Activated T-cell treated with anti-CD3 and anti-CD28 coated beads, Interleukin-2, amount 50 U/mL, for 4 hours (primary cell): ENCODE results near the gene GNAI2. TPM values are rescaled to one million over a fixed set of nuclear protein-coding genes. Genes with fewer than 3 reads are reported as not detected.
"Not testable (repeated sequence)": the region's sequence is repeated elsewhere in the genome, so short reads cannot be mapped to it uniquely, and the experiment has no call there.

Experiments used
- ATAC-seq, 2 donors: fragments of 200-7000 bp; cut with Tn5 transposase; one replicate each; pipeline ENCODE4 v1.10.0; 2021
- DNase-seq: peaks from one replicate; pipeline ENCODE4 v3.0.0-alpha.2; 2020
- H3K27me3 Mint-ChIP-seq: one replicate; pipeline ENCODE4 v1.8.0; 2021; ENCODE audit warnings: low read depth, mixed read lengths
- H3K36me3 Mint-ChIP-seq: one replicate; pipeline ENCODE4 v1.8.0; 2022; ENCODE audit warnings: mixed read lengths; ENCODE audit not compliant: insufficient read depth
- H3K4me1 Mint-ChIP-seq: one replicate; pipeline ENCODE4 v1.8.0; 2021; ENCODE audit warnings: low read depth, mixed read lengths
- H3K4me3 Mint-ChIP-seq: one replicate; pipeline ENCODE4 v1.8.0; 2021; ENCODE audit warnings: mild to moderate bottlenecking, moderate library complexity, mixed read lengths
- H3K9me3 Mint-ChIP-seq: one replicate; pipeline ENCODE4 v1.8.0; 2021; ENCODE audit warnings: mixed read lengths
- total RNA-seq, 3 donors: library from RNA; stranded (reverse); gene quantifications; one replicate each; pipeline ENCODE4 v1.2.1, GENCODE V29; 2021

GNAI2 gene
- total RNA-seq, 3 donors from 2014 or later = 160 to 175 (median 172) TPM

DNA sequence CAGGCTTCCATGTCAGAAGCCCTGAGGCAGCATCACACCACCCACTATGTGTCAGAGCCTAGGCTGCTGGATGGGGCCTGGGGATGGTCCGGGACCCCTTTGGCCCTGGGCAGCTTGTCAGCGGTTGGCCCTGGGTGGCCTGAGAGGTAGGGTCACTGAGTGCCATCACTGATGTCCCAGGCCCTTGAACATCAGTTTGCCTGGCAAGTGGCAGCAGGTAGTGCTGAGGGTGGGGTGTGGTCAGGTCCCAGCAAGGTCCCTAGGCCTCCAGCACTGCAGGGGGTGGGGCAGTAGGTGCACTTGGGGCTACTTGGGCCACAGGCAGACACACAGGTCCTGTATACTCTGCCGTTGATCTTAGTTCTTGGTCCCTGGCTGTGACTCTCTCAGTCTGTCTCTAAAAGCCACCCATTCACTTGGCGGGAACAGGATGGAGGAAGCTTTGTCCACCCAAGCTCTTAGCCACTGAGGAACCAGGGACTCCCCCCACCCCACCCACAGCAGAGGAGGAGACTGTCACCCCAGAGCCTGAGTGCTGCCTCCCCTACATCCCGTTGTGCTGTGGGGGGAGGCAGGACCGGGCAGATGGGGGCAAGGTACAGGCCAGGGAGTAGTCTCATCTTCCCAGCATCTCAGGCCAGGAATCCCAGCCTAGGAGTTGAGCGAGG, 5.8 kb downstream of the GNAI2 start:
- Mint-ChIP-seq H3K27me3 (no peaks in the 10 kb centered on the region), H3K4me1 (peaks cover 80% of the 10 kb centered on the region), H3K36me3 (no peaks in the 10 kb centered on the region), H3K4me3 (peak overlapping the region; percentile 7), H3K9me3 (no peaks in the 10 kb centered on the region)
- DNase-seq (no peak), ATAC-seq (no peak)

GRCh38 chr3:50242381-50242770, 6.4 kb downstream of the GNAI2 start:
- Mint-ChIP-seq H3K4me3 (peak overlapping the region; percentile 71), H3K27me3 (no peaks in the 10 kb centered on the region), H3K36me3 (no peaks in the 10 kb centered on the region), H3K4me1 (peaks cover 85% of the 10 kb centered on the region), H3K9me3 (no peaks in the 10 kb centered on the region)
- DNase-seq (no peak), ATAC-seq (no peak)

- Mint-ChIP-seq H3K4me1 (peaks cover 86% of the 10 kb centered on the region), H3K9me3 (no peaks in the 10 kb centered on the region), H3K4me3 (peak overlapping the region; percentile 71), H3K36me3 (no peaks in the 10 kb centered on the region), H3K27me3 (no peaks in the 10 kb centered on the region)
- DNase-seq (peak; percentile 32), ATAC-seq (peak in 1 of 2 donors; percentile 6)
These were observed 7.0 kb downstream of the GNAI2 start for GRCh38 chr3:50242851-50243542.

GRCh38 chr3:50243543-50243895, 7.5 kb downstream of the GNAI2 start:
- H3K4me1 Mint-ChIP-seq = peaks cover 85% of the 10 kb centered on the region
- H3K4me3 Mint-ChIP-seq = peak overlapping the region; percentile 9
- H3K9me3 Mint-ChIP-seq = no peaks in the 10 kb centered on the region
- DNase-seq = no peak
- no peak for ATAC-seq
- no peaks in the 10 kb centered on the region for H3K27me3 Mint-ChIP-seq
- H3K36me3 Mint-ChIP-seq = peaks cover 2% of the 10 kb centered on the region

DNA sequence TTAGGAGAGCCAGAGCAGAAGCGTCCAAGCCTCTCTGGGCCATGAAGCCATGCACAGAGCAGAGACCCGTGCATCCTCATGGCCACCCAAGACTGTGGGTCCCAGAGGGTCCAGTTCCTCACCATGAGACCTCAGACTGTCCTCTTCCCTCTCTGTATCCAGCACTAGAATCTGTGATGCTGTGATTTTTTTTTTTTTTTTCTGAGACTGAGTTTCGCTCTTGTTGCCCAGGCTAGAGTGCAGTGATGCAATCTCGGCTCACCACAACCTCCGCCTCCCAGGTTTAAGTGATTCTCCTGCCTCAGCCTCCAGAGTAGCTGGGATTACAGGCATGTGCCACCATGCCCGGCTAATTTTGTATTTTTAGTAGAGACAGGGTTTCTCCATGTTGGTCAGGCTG, 8.8 kb downstream of the GNAI2 start:
- not testable (repeated sequence) for H3K27me3 Mint-ChIP-seq, DNase-seq, ATAC-seq, H3K9me3 Mint-ChIP-seq, H3K36me3 Mint-ChIP-seq
- peaks cover 79% of the 10 kb centered on the region for H3K4me1 Mint-ChIP-seq
- H3K4me3 Mint-ChIP-seq = peak overlapping the region; percentile 21

DNA sequence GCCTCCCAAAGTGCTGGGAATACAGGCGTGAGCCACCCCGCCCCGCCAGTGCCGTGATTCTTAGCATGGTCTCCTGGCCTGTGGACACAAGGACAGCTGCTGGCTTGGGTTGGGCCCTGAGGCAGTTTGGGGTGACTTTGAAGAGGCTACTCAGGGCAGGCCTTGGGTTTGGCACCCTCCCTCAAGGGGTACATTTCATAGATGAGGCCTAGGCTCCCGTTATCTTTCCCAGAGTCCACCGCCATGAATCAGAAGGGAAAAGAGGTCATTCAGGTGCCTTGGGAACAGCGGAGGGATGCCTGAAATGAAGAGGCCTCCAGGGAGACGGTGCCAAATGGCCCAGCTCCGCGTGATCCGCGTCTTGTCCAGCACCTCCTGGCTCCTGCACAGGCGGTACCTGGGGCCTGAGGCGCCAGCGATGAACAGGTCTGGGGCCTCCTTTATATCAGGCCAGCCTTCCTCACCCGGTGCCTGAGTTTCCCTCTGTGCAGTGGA, 9.3 kb downstream of the GNAI2 start:
- no peaks in the 10 kb centered on the region for H3K27me3 Mint-ChIP-seq
- H3K4me3 Mint-ChIP-seq = peak overlapping the region; percentile 21
- DNase-seq = no peak
- H3K36me3 Mint-ChIP-seq = peaks cover 4% of the 10 kb centered on the region
- H3K4me1 Mint-ChIP-seq = peaks cover 79% of the 10 kb centered on the region
- no peak for ATAC-seq
- H3K9me3 Mint-ChIP-seq = no peaks in the 10 kb centered on the region

DNA sequence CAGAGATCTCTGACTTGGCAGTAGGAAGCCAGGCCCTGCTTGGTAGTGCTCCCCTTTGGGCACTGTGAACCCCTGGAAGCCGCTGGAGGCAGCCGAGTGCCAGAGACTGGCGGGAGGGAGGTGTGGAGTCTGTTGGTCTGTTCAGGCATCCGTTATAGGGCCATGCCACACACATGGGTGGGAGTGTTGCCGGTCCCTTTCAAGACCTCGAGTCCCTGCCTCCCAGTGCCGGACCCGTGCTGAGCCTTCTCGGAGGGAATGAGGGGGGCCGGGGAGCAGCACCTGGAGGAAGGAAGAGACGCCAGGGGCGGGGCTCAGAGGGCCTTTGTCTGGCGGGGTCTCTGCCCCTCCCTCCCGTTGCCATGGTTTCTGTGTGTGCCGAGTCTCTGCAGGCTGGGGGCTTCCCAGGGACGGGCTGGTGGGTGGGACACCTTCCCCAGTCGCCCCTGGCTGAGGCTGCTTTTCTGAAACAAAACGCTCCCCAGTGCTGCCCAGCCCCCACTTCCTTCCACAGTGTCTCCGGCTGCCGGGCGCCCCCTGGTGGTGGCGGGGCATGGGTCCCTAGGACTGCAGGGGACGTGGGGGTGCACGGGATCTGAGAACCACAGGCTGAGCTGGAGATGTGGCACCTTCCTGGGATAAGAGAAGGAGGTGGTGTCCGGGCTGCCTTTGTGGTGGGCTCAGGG, 10.0 kb downstream of the GNAI2 start:
- ATAC-seq = peak; percentile 81 to 86
- Mint-ChIP-seq H3K27me3 (no peaks in the 10 kb centered on the region), H3K9me3 (no peaks in the 10 kb centered on the region), H3K4me1 (peaks cover 78% of the 10 kb centered on the region), H3K36me3 (peaks cover 5% of the 10 kb centered on the region), H3K4me3 (peak overlapping the region; percentile 81)
- peak; percentile 96 for DNase-seq

- peak; percentile 86 for ATAC-seq
These were observed 10.5 kb downstream of the GNAI2 start for GRCh38 chr3:50246517-50246954.

DNA sequence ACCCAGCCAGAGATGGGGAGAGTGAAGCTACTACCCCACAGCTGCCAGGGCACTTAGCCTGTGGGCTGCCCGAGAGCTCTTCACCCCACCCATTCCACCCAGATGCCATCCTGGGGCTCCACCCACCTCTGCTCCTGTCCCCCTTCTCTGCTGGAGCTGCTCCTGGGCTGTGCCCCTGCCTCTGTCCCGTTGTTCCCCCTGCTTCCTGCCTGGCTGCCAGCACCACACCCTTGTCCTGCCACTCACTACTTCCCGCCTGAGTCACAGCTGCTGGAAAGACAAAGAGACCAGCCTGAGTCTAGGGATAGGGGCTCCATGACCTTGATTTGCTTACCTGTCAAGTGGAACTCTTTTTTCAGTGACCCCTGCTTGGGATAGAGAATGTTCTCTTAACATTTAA, 12.4 kb downstream of the GNAI2 start:
- H3K36me3 Mint-ChIP-seq = peaks cover 9% of the 10 kb centered on the region
- no peaks in the 10 kb centered on the region for H3K27me3 Mint-ChIP-seq
- H3K9me3 Mint-ChIP-seq = no peaks in the 10 kb centered on the region
- ATAC-seq (no peak), DNase-seq (no peak)
- H3K4me1 Mint-ChIP-seq = peaks cover 62% of the 10 kb centered on the region
- H3K4me3 Mint-ChIP-seq = no peak overlapping the region

More at GRCh38 chr3:50246517-50246954, 10.5 kb downstream of the GNAI2 start:
- H3K4me1 Mint-ChIP-seq = peaks cover 78% of the 10 kb centered on the region
- peaks cover 9% of the 10 kb centered on the region for H3K36me3 Mint-ChIP-seq
- H3K27me3 Mint-ChIP-seq = no peaks in the 10 kb centered on the region
- peak; percentile 76 for DNase-seq
- H3K9me3 Mint-ChIP-seq = no peaks in the 10 kb centered on the region
- peak overlapping the region; percentile 81 for H3K4me3 Mint-ChIP-seq

- Mint-ChIP-seq H3K4me3 (no peak overlapping the region), H3K4me1 (peaks cover 54% of the 10 kb centered on the region), H3K36me3 (peaks cover 9% of the 10 kb centered on the region), H3K27me3 (no peaks in the 10 kb centered on the region), H3K9me3 (no peaks in the 10 kb centered on the region)
- ATAC-seq = no peak
- DNase-seq = no peak
These were observed 13.5 kb downstream of the GNAI2 start for GRCh38 chr3:50249457-50249856.

DNA sequence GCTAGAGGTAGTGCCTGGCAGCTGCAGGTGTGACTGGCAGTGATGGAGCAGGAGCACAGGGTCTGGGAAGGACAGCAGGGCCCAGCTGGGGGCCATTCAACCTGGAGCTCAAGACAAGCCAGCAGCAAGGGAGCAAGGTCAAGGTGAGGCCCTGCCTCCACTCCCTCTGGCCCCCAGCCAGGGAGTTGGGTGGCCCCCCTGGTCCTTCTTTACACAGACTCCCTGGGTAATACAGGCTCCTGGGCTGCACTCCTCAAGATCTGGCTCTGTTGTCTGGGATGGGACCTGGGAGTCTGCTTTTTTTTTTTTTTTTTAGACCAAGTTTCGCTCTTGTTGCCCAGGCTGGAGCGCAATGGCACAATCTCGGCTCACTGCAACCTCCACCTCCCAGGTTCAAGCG, 14.5 kb downstream of the GNAI2 start:
- no peak overlapping the region for H3K4me3 Mint-ChIP-seq
- H3K27me3 Mint-ChIP-seq = no peaks in the 10 kb centered on the region
- DNase-seq (no peak), ATAC-seq (no peak)
- no peaks in the 10 kb centered on the region for H3K9me3 Mint-ChIP-seq
- H3K36me3 Mint-ChIP-seq = peaks cover 9% of the 10 kb centered on the region
- peaks cover 44% of the 10 kb centered on the region for H3K4me1 Mint-ChIP-seq

DNA sequence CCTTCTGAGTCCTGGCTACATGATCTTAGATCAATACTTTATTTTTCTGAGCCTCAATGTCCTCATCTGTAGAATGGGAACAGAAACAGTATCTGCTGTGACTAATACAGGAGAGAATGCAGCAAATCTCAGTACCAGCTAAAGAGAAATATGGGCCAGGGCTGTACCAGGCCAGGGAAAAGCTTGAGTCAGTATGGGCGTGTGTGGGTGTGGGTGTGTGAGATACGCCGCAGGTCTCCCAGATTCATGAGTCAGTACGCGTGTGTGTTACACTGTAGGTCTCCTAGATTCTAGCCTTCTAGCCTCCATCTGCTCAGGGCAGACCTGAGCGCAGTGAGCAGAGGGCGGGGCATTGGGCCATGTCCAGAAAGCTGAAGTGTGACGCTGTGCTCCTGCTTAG, 15.2 kb downstream of the GNAI2 start:
- DNase-seq (peak; percentile 40), ATAC-seq (peak; percentile 15 to 51)
- no peaks in the 10 kb centered on the region for H3K27me3 Mint-ChIP-seq
- peaks cover 9% of the 10 kb centered on the region for H3K36me3 Mint-ChIP-seq
- H3K9me3 Mint-ChIP-seq = no peaks in the 10 kb centered on the region
- peak overlapping the region; percentile 17 for H3K4me3 Mint-ChIP-seq
- H3K4me1 Mint-ChIP-seq = peaks cover 40% of the 10 kb centered on the region

- no peaks in the 10 kb centered on the region for H3K9me3 Mint-ChIP-seq
- peaks cover 20% of the 10 kb centered on the region for H3K4me1 Mint-ChIP-seq
- no peaks in the 10 kb centered on the region for H3K27me3 Mint-ChIP-seq
- H3K36me3 Mint-ChIP-seq = peaks cover 15% of the 10 kb centered on the region
- H3K4me3 Mint-ChIP-seq = no peak overlapping the region
- no peak for ATAC-seq
- no peak for DNase-seq
These were observed 18.7 kb downstream of the GNAI2 start for GRCh38 chr3:50254577-50255250.

DNA sequence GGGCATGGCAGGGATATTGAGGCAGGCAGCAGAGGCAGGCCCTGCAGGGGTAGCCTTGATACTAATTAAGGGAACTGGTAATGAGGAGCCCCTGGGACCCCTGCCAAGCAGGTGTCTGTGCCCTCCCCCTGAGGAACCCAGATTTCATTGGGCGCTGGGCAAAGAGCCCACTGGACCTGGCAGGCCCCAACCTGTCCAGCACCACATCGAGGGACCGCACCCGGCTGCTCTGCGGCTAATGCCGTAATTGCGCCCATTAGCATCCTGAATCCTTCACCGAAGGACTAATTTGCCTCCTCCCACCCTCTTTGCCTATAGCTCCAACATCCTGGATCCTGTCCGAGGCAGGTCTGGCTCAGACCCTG, 19.2 kb downstream of the GNAI2 start:
- DNase-seq = no peak
- no peak overlapping the region for H3K4me3 Mint-ChIP-seq
- H3K36me3 Mint-ChIP-seq = peaks cover 13% of the 10 kb centered on the region
- no peaks in the 10 kb centered on the region for H3K9me3 Mint-ChIP-seq
- H3K27me3 Mint-ChIP-seq = no peaks in the 10 kb centered on the region
- ATAC-seq = no peak
- H3K4me1 Mint-ChIP-seq = peaks cover 16% of the 10 kb centered on the region
